ENCODE results near the gene ANKRD11.
"Not testable (repeated sequence)": the region's sequence is repeated elsewhere in the genome, so short reads cannot be mapped to it uniquely, and the experiment has no call there.

ANKRD11 gene

DNA sequence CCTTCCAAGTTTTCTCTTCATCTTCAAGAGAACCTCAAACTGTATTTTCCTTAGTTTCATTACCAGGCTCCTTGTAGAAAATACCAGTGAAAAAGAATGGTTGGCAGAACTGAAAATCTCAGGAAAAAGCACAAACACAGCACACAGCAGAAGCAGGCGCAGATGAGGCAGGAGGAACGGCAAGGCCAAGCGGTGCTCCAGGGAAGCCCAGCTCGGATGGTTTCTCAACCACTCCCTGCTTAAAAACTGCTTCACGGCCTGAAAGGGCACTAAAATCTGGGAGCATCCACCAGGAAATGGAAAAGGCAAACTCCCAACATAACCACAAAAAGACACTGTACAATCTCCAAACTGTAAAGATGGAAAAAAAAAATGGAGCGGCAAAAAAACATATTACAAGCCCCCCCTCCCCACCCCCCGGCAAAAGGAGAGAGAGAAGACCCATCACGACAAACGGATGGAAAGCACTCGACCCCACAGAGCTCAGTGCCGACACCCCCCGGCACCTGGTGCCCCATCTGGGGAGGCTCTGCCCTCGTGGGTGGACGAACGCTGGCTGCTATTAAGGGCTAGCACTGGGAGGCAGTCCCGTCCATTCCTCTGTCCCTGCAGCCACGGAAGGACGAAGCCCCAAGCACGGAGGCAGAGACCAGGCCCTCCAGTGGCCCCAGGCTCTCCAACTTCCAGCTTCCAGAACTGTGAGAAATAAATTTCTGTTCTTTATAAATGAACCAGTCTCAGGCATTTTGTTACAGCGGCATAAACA lies 145.3 kb downstream of the ANKRD11 start:
- no peak for DNase-seq (ENCODE audit: low spot score)

GRCh38 chr16:89344458-89344834 lies 145.9 kb downstream of the ANKRD11 start:
- DNase-seq (ENCODE audit: low spot score): no peak

- no peak for DNase-seq (ENCODE audit: low spot score)
These were observed 146.6 kb downstream of the ANKRD11 start for GRCh38 chr16:89343501-89344457.

- DNase-seq (ENCODE audit: low spot score): no peak
These were observed 148.4 kb downstream of the ANKRD11 start for GRCh38 chr16:89341697-89342694.

- DNase-seq (ENCODE audit: low spot score): no peak
These were observed 149.1 kb downstream of the ANKRD11 start for GRCh38 chr16:89341279-89341678.

DNA sequence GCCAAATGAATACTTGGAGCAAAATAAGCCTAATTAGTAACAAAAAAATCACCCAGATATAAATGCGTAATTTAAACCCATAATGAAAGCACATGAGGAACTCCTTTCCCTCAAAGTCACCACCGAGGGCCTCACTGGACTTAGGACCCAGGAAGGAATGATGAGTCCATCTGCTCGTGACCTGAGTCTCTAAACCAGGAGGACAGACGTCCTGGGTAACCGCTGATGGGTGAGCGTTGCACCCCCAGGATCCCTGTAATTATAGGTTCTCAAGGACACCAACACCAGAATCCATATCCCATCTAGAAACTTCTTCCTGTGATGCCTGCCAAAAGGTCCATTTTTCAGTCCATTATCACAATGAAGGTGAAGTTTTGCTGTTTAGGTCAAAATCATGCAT lies 151.5 kb downstream of the ANKRD11 start:
- DNase-seq (ENCODE audit: low spot score): no peak

DNA sequence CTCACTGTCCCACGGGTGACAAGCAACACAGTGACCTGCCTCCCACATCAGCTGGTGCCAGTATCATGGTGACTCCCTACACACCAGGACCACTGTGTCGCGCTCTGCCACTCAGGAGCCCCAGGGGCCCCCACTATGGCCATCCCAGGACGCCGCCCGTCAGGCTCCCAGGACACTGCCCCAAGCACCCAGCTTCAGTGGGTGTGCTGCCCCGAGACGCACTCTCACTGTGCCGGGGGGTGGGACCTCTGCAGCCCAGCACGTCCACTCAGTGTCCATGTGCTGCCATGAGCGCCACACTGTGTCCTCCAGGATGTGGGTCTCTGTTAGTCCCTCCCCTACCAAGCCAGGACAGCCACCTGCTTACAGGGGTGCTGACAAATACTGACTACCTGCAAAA lies 152.4 kb downstream of the ANKRD11 start:
- no peak for DNase-seq (ENCODE audit: low spot score)

- no peak for DNase-seq (ENCODE audit: low spot score)
These were observed 154.4 kb downstream of the ANKRD11 start for GRCh38 chr16:89335803-89336485.

DNA sequence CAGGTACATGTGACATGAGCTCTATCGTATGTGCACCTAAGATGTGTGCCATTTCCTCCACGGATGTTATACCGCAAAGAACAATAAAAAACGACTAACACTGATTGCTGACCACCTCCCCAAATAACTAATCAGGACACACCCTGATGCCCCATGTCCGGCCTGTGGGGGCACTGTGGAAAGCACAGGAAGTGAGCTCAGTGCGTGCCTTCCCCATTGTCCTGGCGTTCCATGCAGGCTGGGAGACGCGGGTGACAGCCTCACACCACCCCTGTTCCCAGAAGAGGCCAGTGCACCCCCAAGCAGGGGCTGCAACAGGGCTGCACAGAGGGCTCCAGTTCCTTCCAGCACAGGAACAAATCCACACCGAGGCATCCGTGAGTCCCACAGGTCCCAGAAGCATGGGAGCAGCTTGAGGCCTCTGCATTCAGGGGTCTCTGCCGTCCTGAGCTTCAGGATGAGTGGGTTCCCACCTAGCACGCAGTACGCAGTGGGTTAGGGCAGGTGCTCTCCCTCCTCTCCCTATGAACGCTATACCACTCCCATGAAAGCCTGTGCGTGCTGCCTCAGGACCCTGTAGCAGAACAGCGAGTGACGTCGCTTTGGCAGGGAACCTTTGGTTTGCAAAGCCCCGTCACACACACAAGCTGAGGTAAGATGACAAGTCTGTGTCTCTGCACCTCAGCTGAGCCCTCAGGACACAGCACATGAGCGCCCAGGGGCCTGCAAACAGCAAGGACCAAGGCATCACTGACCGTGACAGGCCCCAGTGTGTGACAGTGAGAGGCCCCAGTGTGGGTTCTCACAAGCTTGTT lies 155.2 kb downstream of the ANKRD11 start:
- no peak for DNase-seq (ENCODE audit: low spot score)

DNA sequence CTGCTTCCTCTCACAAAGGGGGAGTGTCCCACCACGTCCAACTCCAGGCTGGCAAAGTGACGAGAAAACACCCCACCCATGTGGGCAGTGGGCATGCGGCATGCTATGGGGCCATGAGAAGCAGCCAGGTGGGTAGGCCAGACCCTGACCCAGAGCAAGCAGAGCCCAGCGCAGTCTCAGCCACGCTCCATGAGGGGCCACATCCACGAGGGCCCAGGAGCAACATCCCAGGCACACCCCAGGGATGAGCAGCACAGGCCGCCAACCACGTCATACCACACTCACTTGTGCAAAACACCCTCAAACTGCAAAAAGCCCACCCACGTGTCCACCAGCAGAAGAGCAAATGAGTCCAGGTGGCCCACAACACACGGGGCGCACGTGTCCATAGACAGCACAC lies 155.9 kb downstream of the ANKRD11 start:
- DNase-seq (ENCODE audit: low spot score): no peak

DNA sequence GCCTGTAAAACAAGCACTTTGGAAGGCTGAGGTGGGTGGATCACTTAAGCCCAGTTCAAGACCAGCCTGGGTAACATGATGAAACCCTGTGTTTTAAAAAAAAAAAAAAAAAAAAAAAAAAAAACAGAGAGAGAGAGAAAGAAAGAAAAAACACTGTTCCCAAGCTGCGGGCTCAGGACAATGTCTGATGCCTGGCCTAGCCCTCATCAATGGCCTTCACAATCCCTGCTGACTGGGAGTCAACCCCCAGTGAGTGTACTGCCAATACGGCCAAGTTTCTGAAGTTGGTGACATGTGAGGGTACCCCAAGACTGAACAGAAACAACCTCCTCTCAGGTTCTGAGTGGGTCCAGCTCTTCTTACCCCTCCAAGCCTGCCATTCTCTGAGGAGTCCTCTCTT lies 156.3 kb downstream of the ANKRD11 start:
- DNase-seq (ENCODE audit: low spot score): no peak

DNA sequence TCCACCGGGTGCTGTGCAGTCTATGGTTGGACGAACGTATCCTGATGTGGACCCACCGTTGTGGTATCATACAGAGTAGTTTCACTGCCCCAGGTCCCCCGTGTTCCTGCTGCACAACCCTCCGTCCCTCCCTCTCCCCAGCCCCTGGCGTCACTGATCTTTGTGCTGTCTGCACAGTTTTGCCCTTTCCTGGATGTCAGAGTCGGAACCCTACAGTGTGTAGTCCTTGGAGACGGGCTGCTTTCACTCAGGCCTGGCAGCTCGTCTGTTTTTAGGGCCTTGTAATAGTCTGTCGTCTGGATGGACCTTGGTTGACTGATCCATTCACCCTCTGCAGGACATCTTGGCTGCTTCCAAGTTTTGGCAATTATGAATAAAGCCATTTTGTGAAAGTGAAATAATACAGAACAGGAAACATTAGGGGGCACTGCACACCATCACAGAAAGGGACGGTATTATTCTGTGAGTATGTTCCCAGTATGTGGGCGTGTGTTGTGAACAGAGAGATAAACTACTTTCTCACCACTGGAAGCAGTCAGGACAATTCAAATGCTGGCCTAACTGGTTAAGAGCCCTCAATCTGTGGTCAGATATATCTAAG lies 156.9 kb downstream of the ANKRD11 start:
- DNase-seq (ENCODE audit: low spot score): peak; percentile 66

- no peak for DNase-seq (ENCODE audit: low spot score)
These were observed 157.5 kb downstream of the ANKRD11 start for GRCh38 chr16:89332902-89333245.

GRCh38 chr16:89332243-89332901 lies 158.0 kb downstream of the ANKRD11 start:
- no peak for DNase-seq (ENCODE audit: low spot score)

GRCh38 chr16:89331371-89332109 lies 158.8 kb downstream of the ANKRD11 start:
- peak; percentile 46 for DNase-seq (ENCODE audit: low spot score)

- peak; percentile 46 for DNase-seq (ENCODE audit: low spot score)
These were observed 160.0 kb downstream of the ANKRD11 start for GRCh38 chr16:89330177-89330856.

- not testable (repeated sequence) for DNase-seq (ENCODE audit: low spot score)
These were observed 160.6 kb downstream of the ANKRD11 start for GRCh38 chr16:89329830-89330176.
